Glomerular visceral epithelial cell (primary cell): ENCODE measurements around the gene PRPF40A.

Source experiments
- DNase-seq: peaks from one replicate; pipeline ENCODE4 v3.0.0-alpha.2; 2016; ENCODE audit errors: extremely low spot score

Gene PRPF40A

GRCh38 chr2:152620208-152620607 is 97.1 kb downstream of the PRPF40A start:
- DNase-seq: no peak

GRCh38 chr2:152618193-152618564 is 99.1 kb downstream of the PRPF40A start:
- no peak for DNase-seq

- DNase-seq: no peak
Observed at GRCh38 chr2:152617456-152618192, 99.6 kb downstream of the PRPF40A start.

- DNase-seq: no peak
Observed at GRCh38 chr2:152615177-152615576, 102.1 kb downstream of the PRPF40A start.

- no peak for DNase-seq
Observed at GRCh38 chr2:152613235-152613634, 104.0 kb downstream of the PRPF40A start.

- peak; percentile 67 for DNase-seq
Observed at GRCh38 chr2:152611458-152612231, 105.6 kb downstream of the PRPF40A start.

- DNase-seq: no peak
Observed at GRCh38 chr2:152609699-152610098, 107.6 kb downstream of the PRPF40A start.

GRCh38 chr2:152609154-152609553 is 108.1 kb downstream of the PRPF40A start:
- no peak for DNase-seq

GRCh38 chr2:152607793-152608300 is 109.4 kb downstream of the PRPF40A start:
- DNase-seq: no peak

- no peak for DNase-seq
Observed at GRCh38 chr2:152606941-152607340, 110.3 kb downstream of the PRPF40A start.

- no peak for DNase-seq
Observed at GRCh38 chr2:152606081-152606480, 111.2 kb downstream of the PRPF40A start.

- no peak for DNase-seq
Observed at GRCh38 chr2:152603166-152603565, 114.1 kb downstream of the PRPF40A start.

GRCh38 chr2:152602750-152603149 is 114.5 kb downstream of the PRPF40A start:
- no peak for DNase-seq
